HG02852 (cell line): ENCODE data around the gene PROP1.
"Not testable (repeated sequence)": the region's sequence is repeated elsewhere in the genome, so short reads cannot be mapped to it uniquely, and the experiment has no call there.

Experiments used
- ATAC-seq: cut with Tn5 transposase; IDR thresholded peaks from one replicate; pipeline ENCODE4 v1.9.1; 2021; ENCODE audit warnings: mild to moderate bottlenecking, moderate library complexity; ENCODE audit not compliant: unreplicated experiment

Gene PROP1

GRCh38 chr5:177945601-177946283, 50.3 kb downstream of the PROP1 start:
- peak; percentile 30 for ATAC-seq

DNA sequence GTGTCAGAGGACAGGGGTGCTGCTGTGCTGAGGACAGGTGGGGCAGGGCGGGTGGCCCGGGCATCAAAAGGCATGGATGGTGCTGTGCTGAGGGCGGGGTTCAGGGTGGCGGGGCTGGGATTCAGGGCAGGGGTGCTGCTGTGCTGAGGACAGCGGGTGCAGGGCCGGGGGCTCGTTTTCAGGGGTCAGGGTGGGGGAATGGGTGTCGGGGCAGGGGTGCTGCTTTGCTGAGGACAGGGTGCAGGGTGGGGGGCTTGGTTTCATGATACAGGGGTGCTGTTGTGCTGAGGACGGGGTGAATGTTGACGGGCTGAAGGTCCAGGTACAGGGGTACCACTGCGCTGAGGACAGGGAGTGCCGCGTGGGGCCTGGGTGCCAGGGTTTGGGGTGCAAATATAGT, 50.9 kb downstream of the PROP1 start:
- not testable (repeated sequence) for ATAC-seq

DNA sequence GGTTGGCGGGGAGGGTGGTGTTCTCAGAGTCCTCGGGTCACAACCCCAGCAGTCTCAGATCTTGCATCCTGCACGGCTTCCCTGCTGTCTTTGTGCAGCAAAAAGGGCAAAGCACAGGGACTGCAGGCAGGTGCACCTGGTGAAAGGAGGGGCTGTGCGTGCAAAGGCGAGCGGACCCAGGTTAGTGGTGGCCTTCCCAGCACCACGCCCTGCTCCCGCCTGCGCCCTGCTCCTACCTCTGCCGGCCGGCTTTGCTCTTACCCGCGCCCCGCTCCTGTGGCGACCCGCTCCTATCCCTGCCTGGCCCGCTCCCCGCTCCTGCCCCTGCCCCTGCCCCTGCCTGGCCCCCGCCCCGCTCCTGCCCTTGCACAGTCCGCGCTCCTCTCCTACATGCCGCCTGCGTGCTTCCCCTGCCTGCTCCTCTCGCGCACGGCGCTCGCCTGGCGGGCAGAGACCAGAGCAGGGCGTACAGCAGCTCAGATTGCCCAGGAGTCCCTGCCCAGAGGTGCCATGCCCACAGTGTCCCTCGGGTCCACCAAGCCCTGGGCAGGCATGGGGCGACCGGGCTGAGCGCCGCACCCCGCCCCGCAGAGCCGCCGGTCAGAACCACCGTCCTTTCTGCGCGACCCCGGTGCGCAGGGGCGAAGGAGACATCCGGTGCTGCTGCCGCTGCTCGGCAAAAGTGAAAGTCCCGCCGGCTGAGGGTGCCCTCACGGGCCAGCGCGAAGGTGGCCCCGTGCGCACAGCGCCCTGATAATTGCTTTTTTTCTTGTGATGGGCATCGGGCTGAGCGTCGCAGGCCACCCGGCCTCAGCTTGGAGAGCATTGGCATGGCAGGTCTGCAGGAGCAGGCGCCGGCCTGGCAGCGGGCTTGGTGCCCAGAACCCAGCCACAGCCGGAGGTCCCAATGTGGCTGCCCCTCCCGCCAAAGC, 52.0 kb downstream of the PROP1 start:
- peak; percentile 44 for ATAC-seq

DNA sequence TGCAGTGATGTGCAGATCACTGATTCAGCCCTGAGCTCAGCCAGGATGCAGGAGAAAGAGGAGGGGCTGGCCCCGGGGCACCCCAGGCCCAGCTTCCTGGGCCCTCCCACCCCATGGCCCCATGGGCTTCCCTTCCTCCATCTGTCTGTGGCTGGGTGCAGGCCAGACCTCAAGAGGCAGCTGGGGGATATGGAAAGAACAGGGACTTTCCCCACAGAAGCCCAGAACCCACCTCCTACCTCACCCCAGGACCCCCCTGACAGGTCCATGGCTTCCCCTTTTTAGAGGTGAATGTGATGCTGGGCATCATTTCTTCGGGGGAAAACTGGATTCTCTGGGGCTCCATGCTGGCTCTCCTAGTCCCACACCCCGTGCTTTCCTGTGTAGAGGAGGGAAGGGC, 53.1 kb downstream of the PROP1 start:
- not testable (repeated sequence) for ATAC-seq
